ENCODE data around the gene MAN2A1. TPM values are rescaled to one million over a fixed set of nuclear protein-coding genes. Genes with fewer than 3 reads are reported as not detected.

Gene MAN2A1
- total RNA-seq, 1 experiment from 2014 or later: 78.0 TPM

GRCh38 chr5:109685916-109686315 lies 3.8 kb upstream of the MAN2A1 start:
- Histone ChIP-seq H3K14ac (ENCODE audit: insufficient read depth, low read length) (no peak overlapping the region), H3K56ac (ENCODE audit: insufficient read length, low read depth, low read length) (no peak overlapping the region), H2BK5ac (ENCODE audit: insufficient read length, low read length) (no peak overlapping the region), H3K18ac (ENCODE audit: insufficient read length, low read depth, low read length) (no peak overlapping the region), H3K4ac (ENCODE audit: low read depth, low read length) (no peak overlapping the region), H4K8ac (replicated peaks; ENCODE audit: insufficient read length, low read depth, low read length) (no peak overlapping the region), H2AK5ac (ENCODE audit: insufficient read length, low read length) (no peak overlapping the region), H3K79me2 (ENCODE audit: insufficient read depth, low read length) (no peaks in the 10 kb centered on the region), H4K5ac (ENCODE audit: insufficient read length, low read depth, low read length) (no peak overlapping the region), H3T11ph (ENCODE audit: low read length) (no peak overlapping the region), H3K9ac (ENCODE audit: extremely low read depth, insufficient read length, low read length) (no peak overlapping the region), H3K27me3 (ENCODE audit: insufficient read depth, low read length) (no peaks in the 10 kb centered on the region), H2BK120ac (ENCODE audit: low read depth, low read length, poor library complexity, severe bottlenecking) (no peak overlapping the region), H3K4me1 (ENCODE audit: insufficient read depth, low read length) (no peaks in the 10 kb centered on the region), H2BK12ac (ENCODE audit: insufficient read length, low read depth, low read length) (no peak overlapping the region), H3K27ac (ENCODE audit: insufficient read length, low read depth, low read length) (no peak overlapping the region), H3K4me2 (ENCODE audit: insufficient read depth, insufficient read length, low read length) (no peak overlapping the region), H3K79me1 (ENCODE audit: insufficient read depth, low read depth, low read length, poor library complexity, severe bottlenecking) (no peaks in the 10 kb centered on the region), H4K91ac (ENCODE audit: insufficient read length, low read depth, low read length) (no peak overlapping the region), H3K23me2 (ENCODE audit: insufficient read length, low read depth, low read length, poor library complexity, severe bottlenecking) (peaks cover 4% of the 10 kb centered on the region), H3K23ac (ENCODE audit: insufficient read length, low read depth, low read length) (no peak overlapping the region), H2BK15ac (ENCODE audit: low read depth, low read length) (no peak overlapping the region), H3K9me3 (ENCODE audit: control insufficient read depth, low read depth, low read length) (no peaks in the 10 kb centered on the region), H4K20me1 (ENCODE audit: control insufficient read depth, insufficient read depth, insufficient read length) (no peaks in the 10 kb centered on the region), H2AFZ (ENCODE audit: low read length) (no peak overlapping the region), H2BK20ac (ENCODE audit: low read depth, low read length, poor library complexity, severe bottlenecking) (no peak overlapping the region)
- DNase-seq: no peak
- H3K4me1 Mint-ChIP-seq: peaks cover 6 to 7% of the 10 kb centered on the region in 2 experiments
- no peak for TF ChIP-seq CTCF (conservative IDR thresholded peaks at IDR 0.05)
- peaks cover 3 to 8% of the 10 kb centered on the region in 2 experiments; a peak in 3 of 5 replicates for H3K9me3 Mint-ChIP-seq
- no peak overlapping the region for H3K27ac Mint-ChIP-seq
- peaks cover under 1 to 7% (median 4%) of the 10 kb centered on the region in 3 experiments; a peak in 5 of 7 replicates for H3K36me3 Mint-ChIP-seq (ENCODE audit: insufficient read depth in 1 of 3, low read depth in 3 of 3)
- no CpG with 5 or more reads among the region's 4 CpGs for WGBS (ENCODE audit: extremely low coverage, insufficient read length, low lambda C conversion rate)
- H3K4me3 Mint-ChIP-seq: no peak overlapping the region
- H3K27me3 Mint-ChIP-seq (ENCODE audit: low read depth): no peaks in the 10 kb centered on the region; the same call in 1 of the 2 replicates

Data from H9 (cell line).